ENCODE results near the gene MLPH.

GRCh38 chr2:237532160-237532559 is 45.1 kb downstream of the MLPH start:
- TF ChIP-seq CTCF (IDR thresholded peaks at IDR 0.05) (no peak), POLR2A (IDR thresholded peaks at IDR 0.05) (no peak)
